Measurements from ENCODE around the gene CTSA. TPM values are rescaled to one million over a fixed set of nuclear protein-coding genes. Genes with fewer than 3 reads are reported as not detected.
A peak's percentile ranks its signal among the peaks of the same experiment; 100 is the strongest.

Gene CTSA
- total RNA-seq, 1 donor from 2014 or later, result 42.7 TPM

GRCh38 chr20:45857114-45857881 lies 33.8 kb upstream of the CTSA start, which contains the start of the genes ACOT8 and ZSWIM3:
Gene ACOT8 (minus strand): TSS chr20:45857392. CDS start chr20:45857315, 77 bp downstream.
Gene ZSWIM3 (plus strand): TSS chr20:45857614. CDS start chr20:45857826, 212 bp downstream.
- peak within 1 kb of the TSS; percentile 91 for H3K4me3 ChIP-seq (ENCODE audit: low read depth, low read length)
- TF ChIP-seq CTCF (conservative IDR thresholded peaks at IDR 0.05; ENCODE audit: low read depth, low read length), result no peak
- DNase-seq (ENCODE audit: low read depth), result peak; percentile 100

DNA sequence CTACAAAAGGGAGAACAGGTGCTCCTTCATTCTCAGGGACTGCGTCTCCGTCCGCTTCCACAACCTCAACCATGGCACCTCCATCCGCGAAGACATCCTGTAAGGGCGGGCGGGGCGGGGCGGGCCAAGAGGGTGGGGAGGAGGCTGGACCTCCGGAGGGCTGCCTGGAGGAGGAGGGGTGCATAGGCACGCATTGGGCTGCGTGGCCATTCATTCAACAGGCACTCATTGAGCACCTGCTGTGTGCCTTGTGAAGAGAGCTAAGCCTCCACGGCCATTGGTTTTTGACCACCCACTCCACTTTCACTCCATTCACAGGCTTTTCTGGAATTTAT lies 33.3 kb upstream of the CTSA start:
- no peak for TF ChIP-seq CTCF (conservative IDR thresholded peaks at IDR 0.05; ENCODE audit: low read depth, low read length)
- peak overlapping the region; percentile 91 for H3K4me3 ChIP-seq (ENCODE audit: low read depth, low read length)
- DNase-seq (ENCODE audit: low read depth), result no peak

- TF ChIP-seq CTCF (conservative IDR thresholded peaks at IDR 0.05; ENCODE audit: low read depth, low read length), result no peak
- no peak for DNase-seq (ENCODE audit: low read depth)
- H3K4me3 ChIP-seq (ENCODE audit: low read depth, low read length), result no peak overlapping the region
Measured at GRCh38 chr20:45859916-45860315, 31.2 kb upstream of the CTSA start.

DNA sequence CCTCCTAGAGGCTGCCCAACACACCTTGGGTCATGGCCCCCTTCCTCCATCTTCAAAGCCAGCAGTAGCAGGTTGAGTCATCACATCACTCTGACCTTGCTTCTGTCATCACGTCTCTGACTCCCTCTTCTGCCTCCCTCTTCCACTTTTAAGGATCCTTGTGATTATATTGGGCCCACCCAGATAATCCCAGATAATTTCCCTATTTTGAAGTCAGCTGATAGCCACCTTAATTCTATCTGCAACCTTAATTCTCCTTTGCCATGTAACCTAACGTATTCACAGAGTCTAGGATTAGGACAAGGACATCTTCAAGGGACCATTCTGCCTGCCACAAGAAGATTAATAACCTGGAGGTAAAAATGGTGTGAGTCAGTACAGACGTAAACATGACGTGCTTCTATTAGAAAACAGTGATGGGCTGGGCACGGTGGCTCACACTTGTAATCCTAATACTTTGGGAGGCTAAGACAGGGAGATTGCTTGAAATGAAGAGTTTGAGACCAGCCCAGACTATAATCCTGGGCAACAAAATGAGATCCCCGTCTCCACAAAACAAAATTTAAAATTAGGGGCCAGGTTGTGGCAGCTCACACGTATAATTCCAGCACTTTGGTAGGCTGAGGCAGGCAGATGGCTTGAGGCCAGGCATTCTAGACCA lies 30.4 kb upstream of the CTSA start:
- TF ChIP-seq CTCF (conservative IDR thresholded peaks at IDR 0.05; ENCODE audit: low read depth, low read length), result no peak
- no peak overlapping the region for H3K4me3 ChIP-seq (ENCODE audit: low read depth, low read length)
- DNase-seq (ENCODE audit: low read depth), result no peak

DNA sequence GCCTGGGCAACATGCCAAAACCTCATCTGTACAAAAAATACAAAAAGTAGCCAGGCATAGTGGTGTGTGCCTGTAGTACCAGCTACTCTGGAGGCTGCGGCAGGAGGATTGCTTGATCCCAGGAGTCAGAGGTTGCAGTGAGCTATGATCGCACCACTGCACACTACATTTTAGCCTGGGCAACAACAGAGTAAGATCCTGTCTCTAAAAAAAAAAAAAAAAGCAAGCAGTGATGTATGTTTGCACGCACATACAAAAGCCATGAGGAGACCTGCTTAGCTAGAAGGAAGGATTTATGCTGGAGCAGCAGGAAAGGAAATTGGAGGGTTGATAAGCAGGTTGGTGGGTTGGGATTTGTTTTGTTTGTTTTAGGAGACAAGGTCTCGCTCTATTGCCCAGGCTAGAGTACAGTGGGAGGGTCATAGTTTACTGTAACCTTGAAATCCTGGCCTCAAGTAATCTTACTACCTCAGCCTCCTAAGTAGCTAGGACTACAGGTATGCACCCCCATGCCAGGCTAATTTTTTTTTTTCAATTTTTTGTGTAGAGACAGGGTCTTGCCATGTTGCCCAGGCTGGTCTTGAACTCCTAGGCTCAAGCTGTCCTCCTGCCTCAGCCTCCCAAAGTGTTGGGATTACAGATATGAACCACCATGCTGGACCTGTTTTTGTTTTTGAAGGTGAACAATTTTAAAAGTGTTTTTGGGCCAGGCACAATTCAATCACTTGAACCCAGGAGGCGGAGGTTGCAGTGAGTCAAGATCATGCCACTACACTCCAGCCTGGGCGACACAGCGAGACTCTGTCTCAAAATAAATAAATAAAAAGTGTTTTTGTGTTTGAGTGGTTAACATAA lies 29.7 kb upstream of the CTSA start:
- no peak for DNase-seq (ENCODE audit: low read depth)
- no peak overlapping the region for H3K4me3 ChIP-seq (ENCODE audit: low read depth, low read length)
- TF ChIP-seq CTCF (conservative IDR thresholded peaks at IDR 0.05; ENCODE audit: low read depth, low read length), result no peak

DNA sequence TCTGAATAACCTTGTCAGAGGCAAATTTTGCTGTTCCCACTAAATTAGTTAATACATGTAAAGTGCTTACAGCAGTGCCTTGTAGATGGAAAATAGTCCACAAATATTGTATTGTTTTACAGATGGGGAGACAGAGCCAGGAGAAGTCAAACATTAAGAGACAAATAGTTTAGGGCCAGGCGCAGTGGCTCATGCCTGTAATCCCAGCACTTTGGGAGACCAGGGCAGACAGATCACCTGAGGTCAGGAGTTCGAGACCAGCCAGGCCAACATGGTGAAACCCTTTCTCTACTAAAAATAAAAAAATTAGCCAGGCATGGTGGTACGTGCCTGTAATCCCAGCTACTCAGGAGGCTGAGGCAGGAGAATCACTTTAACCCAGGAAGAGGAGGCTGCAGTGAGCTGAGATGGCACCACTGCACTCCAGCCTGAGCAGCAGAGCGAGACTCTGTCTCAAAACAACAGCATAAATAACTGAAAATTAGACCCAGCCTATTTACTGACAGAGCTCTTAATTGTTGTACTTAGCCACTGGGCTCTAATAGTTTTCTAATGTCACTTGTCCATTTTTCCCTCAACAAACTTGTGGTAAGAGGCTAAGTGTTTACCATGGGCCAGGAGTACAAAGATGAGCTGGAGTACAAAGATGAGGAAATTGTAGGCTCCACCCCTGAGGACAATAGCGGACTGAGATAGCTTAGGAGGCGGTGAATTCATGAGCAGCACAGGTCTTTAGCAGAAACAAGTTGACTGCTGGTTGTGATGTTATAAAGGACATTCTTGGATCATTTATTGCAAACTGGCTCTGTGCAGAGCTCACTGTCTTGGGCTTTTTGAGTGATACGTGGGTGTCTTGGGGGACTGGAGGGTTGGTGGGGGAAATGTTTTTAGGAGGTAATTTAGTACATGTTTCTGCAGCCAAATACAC lies 27.3 kb upstream of the CTSA start:
- H3K4me3 ChIP-seq (ENCODE audit: low read depth, low read length), result no peak overlapping the region
- TF ChIP-seq CTCF (conservative IDR thresholded peaks at IDR 0.05; ENCODE audit: low read depth, low read length), result no peak
- DNase-seq (ENCODE audit: low read depth), result no peak
